SK-N-MC (cell line): Measurements from ENCODE around the gene HPCAL1.

ENCODE experiments used
- EZH2 ChIP-seq: fragments of 200-600 bp; sonication (generic); IDR thresholded peaks from one replicate; pipeline ENCODE4 v1.6.1; 2017; ENCODE audit warnings: antibody characterized with exemption
- FOXP2 ChIP-seq: optimal IDR thresholded peaks from 2 replicates; pipeline ENCODE3; 2011; ENCODE audit warnings: mild to moderate bottlenecking, moderate library complexity; ENCODE audit not compliant: insufficient read depth; ENCODE audit errors: extremely low read length, control extremely low read depth
- POLR2AphosphoS5 ChIP-seq: IDR thresholded peaks from 2 replicates; pipeline ENCODE4 v1.6.1; 2012; ENCODE audit warnings: mild to moderate bottlenecking, low read depth, low read length, borderline replicate concordance

DNA sequence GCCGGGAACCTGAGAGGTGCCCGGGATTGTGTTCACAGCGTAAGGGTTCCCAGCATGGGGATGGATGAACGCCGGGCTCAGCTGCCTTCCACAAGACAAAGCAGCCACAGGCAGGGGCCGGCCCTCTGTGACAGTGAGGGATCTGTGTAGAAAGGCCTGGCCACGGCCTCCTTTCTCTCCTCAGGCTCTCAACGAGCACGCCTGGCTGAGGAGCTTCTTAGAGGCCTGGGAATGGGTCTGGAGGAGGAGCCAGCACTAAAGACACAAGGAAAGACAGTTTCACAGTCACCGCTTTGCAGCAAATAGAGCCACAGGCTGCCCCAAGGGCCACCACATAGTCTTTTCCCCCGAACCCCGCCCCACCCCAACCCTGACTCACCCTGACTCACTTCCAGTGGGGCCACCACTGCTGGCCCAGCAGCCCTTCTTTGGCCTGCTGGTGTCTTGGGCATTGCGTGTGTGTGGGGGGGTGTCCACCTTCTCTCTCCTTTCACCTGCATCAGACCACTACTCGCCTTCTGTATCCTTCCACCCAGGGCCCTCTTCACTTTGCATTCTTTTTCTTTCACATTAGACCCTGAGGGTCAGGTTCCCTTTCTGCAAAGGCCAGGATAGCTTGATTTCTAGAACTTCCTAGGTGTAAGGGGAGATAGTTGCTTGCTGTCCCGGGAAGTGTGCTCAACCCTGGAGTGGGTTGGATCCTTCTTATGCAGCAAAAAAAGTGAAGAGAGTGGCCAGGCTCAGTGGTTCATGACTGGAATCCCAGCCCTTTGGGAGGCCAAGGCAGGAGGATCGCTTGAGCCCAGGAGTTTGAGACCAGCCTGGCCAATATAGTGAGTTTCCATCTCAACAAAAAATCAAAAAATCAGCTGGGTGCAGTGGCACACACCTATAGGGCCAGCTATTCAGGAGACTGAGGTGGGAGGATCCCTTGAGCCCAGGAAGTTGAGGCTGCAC, 19.3 kb upstream of the HPCAL1 start:
- no peak for TF ChIP-seq EZH2
- TF ChIP-seq POLR2AphosphoS5 = no peak
- no peak for TF ChIP-seq FOXP2
